Heart left ventricle (tissue), 13 donors: ENCODE data around the gene MVB12B.

ENCODE experiments used
- POLR2A ChIP-seq, 2 donors: fragments of 450-650 bp; IDR thresholded peaks; one replicate each; pipeline ENCODE4 v1.6.1; 2017; ENCODE audit warnings: antibody characterized with exemption in 2 of 2, mild to moderate bottlenecking in 2 of 2, moderate library complexity in 2 of 2
- TF ChIP-seq, protein P1 (sequence below), 12 donors: fragments of 200-600 bp; sonication (generic) in 4 of 12; IDR thresholded peaks; one replicate each; pipeline versions ENCODE4 v1.5.0 to v1.8.0; 2018 to 2022; ENCODE audit warnings: antibody characterized with exemption in 12 of 12, mild to moderate bottlenecking in 5 of 12
- donor health status: ischemic (EF 13 %, LVEDD 7.1; RV severe dilation, severe dysfunction).
- donor health status: DM: no; HTN: yes; CAD: no.
- donor health status: DM: no; HTN: no; CAD: no.
- donor health status: ischemic (EF 25% LVEDD 6.9; RV normal size, moderate dysfunction).
- donor health status: ischemic (EF 25% LVEDD 5.7; RV mildly dilated, moderate dysfunction).
- donor health status: ischemic (EF 35%, LVEDD 5.7; RV mildly dilated, moderate dysfunction).
- donor health status: nonischemic (EF 11% LVEDD 7.7; RV severe dilation, severe dysfunction).
- donor health status: DM: yes; HTN: yes; CAD: no.
- donor health status: PGD.
- donor health status: ischemic (EF 29% LVEDD 5.4; RV normal size, mild dysfunction).
- donor health status: nonischemic (EF 23%, LVEDD 6.1; RV moderate dilation, normal function).

- TF ChIP-seq, protein P1, sequence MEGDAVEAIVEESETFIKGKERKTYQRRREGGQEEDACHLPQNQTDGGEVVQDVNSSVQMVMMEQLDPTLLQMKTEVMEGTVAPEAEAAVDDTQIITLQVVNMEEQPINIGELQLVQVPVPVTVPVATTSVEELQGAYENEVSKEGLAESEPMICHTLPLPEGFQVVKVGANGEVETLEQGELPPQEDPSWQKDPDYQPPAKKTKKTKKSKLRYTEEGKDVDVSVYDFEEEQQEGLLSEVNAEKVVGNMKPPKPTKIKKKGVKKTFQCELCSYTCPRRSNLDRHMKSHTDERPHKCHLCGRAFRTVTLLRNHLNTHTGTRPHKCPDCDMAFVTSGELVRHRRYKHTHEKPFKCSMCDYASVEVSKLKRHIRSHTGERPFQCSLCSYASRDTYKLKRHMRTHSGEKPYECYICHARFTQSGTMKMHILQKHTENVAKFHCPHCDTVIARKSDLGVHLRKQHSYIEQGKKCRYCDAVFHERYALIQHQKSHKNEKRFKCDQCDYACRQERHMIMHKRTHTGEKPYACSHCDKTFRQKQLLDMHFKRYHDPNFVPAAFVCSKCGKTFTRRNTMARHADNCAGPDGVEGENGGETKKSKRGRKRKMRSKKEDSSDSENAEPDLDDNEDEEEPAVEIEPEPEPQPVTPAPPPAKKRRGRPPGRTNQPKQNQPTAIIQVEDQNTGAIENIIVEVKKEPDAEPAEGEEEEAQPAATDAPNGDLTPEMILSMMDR (IDR thresholded peaks at IDR 0.05) = no peak
- no peak for TF ChIP-seq POLR2A (IDR thresholded peaks at IDR 0.05)
Measured at GRCh38 chr9:126329476-126330275, 3.0 kb downstream of the MVB12B start.
